Ureter (tissue), 1 donor: Measurements from ENCODE around the gene DENND2C. TPM values are rescaled to one million over a fixed set of nuclear protein-coding genes. Genes with fewer than 3 reads are reported as not detected.
A peak's percentile ranks its signal among the peaks of the same experiment; 100 is the strongest.

Source experiments
- DNase-seq: peaks from one replicate; pipeline ENCODE4 v3.0.0-alpha.2; 2020; ENCODE audit warnings: low spot score
- total RNA-seq: library from RNA; stranded (reverse); gene quantifications from one replicate; pipeline ENCODE4 v1.2.4, GENCODE V29; 2023
- donor health status: DM: yes; HTN: yes; CAD: no.

The DENND2C gene
- total RNA-seq, result 8.4 TPM

- DNase-seq, result peak; percentile 43
These were observed at the start of gene DENND2C for GRCh38 chr1:114669562-114670082. TSS of gene DENND2C (minus strand) at chr1:114670049. CDS start at chr1:114625984, 44,065 bp downstream.

- no peak for DNase-seq
These were observed 49.6 kb upstream of the DENND2C start for GRCh38 chr1:114719424-114719787.

GRCh38 chr1:114718661-114719423, 49.0 kb upstream of the DENND2C start:
- no peak for DNase-seq

- DNase-seq, result peak; percentile 96
These were observed 46.7 kb upstream of the DENND2C start, which contains the start of gene NRAS for GRCh38 chr1:114716304-114717170. TSS of gene NRAS (minus strand) at chr1:114716771. CDS start at chr1:114716160, 611 bp downstream.

- no peak for DNase-seq
These were observed 46.1 kb upstream of the DENND2C start for GRCh38 chr1:114715952-114716303.

GRCh38 chr1:114712977-114713376, 43.1 kb upstream of the DENND2C start:
- DNase-seq, result no peak

- DNase-seq, result no peak
These were observed 40.5 kb upstream of the DENND2C start for GRCh38 chr1:114710360-114710759.

- DNase-seq, result no peak
These were observed 37.8 kb upstream of the DENND2C start for GRCh38 chr1:114707604-114708003.

- DNase-seq, result no peak
These were observed 33.4 kb upstream of the DENND2C start for GRCh38 chr1:114703242-114703641.

- DNase-seq, result no peak
These were observed 32.9 kb upstream of the DENND2C start for GRCh38 chr1:114702737-114703136.

- DNase-seq, result no peak
These were observed 32.1 kb upstream of the DENND2C start for GRCh38 chr1:114701931-114702330.

GRCh38 chr1:114700036-114700600, 30.3 kb upstream of the DENND2C start:
- no peak for DNase-seq

GRCh38 chr1:114696810-114697209, 27.0 kb upstream of the DENND2C start:
- no peak for DNase-seq

GRCh38 chr1:114695430-114696058, 25.7 kb upstream of the DENND2C start, which contains the start of gene AMPD1:
TSS of gene AMPD1 (minus strand) at chr1:114695546. CDS start at chr1:114695471, 75 bp downstream.
- no peak for DNase-seq

GRCh38 chr1:114694540-114695310, 24.9 kb upstream of the DENND2C start:
- no peak for DNase-seq

GRCh38 chr1:114692947-114693346, 23.1 kb upstream of the DENND2C start:
- no peak for DNase-seq

GRCh38 chr1:114691061-114691460, 21.2 kb upstream of the DENND2C start:
- DNase-seq, result no peak

GRCh38 chr1:114690148-114690547, 20.3 kb upstream of the DENND2C start:
- no peak for DNase-seq

GRCh38 chr1:114688526-114688925, 18.7 kb upstream of the DENND2C start:
- no peak for DNase-seq

- no peak for DNase-seq
These were observed 16.0 kb upstream of the DENND2C start for GRCh38 chr1:114685851-114686250.

GRCh38 chr1:114677691-114678090, 7.8 kb upstream of the DENND2C start:
- DNase-seq, result no peak
